GM18502 (cell line): ENCODE results near the gene TMC1.

Source experiments
- ATAC-seq: cut with Tn5 transposase; IDR thresholded peaks from one replicate; pipeline ENCODE4 v1.9.1; 2021; ENCODE audit warnings: mild to moderate bottlenecking; ENCODE audit not compliant: unreplicated experiment, poor library complexity

TMC1 gene

GRCh38 chr9:72599874-72600534 is 78.6 kb downstream of the TMC1 start:
- no peak for ATAC-seq

DNA sequence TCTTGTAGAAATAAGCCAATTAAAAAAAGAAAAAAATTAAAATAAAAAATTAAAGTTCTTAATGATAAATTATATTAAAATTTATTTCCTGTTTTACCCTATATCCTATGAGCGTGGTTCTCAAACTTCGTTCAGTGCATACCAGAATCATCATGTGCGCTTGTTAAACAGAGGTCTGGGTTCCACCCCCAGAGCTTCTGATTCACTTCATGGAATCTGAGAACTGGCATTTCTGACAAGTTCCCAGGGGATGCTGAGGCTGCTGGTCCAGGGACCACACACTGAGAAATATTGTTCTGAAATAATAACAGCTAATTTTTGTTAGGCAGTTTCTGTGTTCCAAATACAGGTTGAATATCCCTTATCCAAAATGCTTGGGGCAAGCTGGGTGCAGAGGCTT is 79.3 kb downstream of the TMC1 start:
- ATAC-seq, result no peak

- no peak for ATAC-seq
Observed at GRCh38 chr9:72601615-72602014, 80.2 kb downstream of the TMC1 start.

- no peak for ATAC-seq
Observed at GRCh38 chr9:72612449-72612848, 91.0 kb downstream of the TMC1 start.

- no peak for ATAC-seq
Observed at GRCh38 chr9:72614067-72614466, 92.7 kb downstream of the TMC1 start.

GRCh38 chr9:72615931-72616330 is 94.5 kb downstream of the TMC1 start:
- ATAC-seq, result no peak

- ATAC-seq, result no peak
Observed at GRCh38 chr9:72618811-72619210, 97.4 kb downstream of the TMC1 start.

GRCh38 chr9:72622186-72622585 is 100.8 kb downstream of the TMC1 start:
- ATAC-seq, result no peak

GRCh38 chr9:72623156-72623555 is 101.7 kb downstream of the TMC1 start:
- ATAC-seq, result no peak

DNA sequence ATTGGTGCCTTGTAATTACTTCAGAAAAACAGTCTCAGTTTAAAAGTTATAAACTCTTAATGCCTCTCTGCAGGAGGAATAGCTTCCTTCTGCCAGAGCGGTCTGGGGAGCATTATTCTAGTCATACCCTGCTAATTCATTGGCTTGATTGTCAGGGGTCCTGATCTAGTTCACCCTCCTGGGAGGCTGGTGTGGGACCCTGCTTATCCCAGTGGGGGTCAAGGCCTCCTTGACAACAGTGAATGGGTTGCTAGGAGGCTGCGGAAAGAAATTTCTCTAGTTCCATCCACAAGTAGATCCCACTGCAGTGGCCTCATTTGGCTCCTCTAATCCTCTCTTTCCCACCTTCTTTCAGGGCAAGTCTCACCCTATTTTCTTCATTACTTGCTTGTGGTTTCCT is 105.7 kb downstream of the TMC1 start:
- no peak for ATAC-seq

DNA sequence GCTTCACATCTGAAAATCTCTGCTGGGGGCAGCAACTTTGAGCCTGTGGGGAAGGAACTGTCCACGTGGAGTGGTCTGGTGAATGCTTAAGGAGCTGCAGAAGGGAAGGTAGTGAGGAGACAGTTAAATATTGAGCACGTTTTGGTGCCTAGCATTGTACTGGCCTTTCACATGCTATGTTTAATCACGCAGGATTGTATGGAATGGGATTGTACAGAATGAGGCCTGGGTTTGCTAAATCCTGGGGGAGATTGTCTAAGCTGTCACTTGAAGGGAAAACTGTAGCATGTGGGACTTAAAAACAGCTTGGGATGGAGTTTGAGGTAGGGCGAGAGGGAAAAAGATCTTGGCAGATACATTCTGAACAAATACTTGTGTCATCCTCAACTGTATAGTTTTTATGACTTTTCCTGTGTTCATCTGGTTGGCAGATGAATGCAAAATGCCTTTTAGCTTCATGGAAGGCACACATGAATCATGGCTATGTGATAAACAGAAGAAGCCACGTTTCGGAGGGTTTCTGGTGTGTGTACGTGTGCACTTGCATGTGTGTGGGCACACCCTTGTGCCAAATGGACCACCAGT is 106.6 kb downstream of the TMC1 start:
- no peak for ATAC-seq

DNA sequence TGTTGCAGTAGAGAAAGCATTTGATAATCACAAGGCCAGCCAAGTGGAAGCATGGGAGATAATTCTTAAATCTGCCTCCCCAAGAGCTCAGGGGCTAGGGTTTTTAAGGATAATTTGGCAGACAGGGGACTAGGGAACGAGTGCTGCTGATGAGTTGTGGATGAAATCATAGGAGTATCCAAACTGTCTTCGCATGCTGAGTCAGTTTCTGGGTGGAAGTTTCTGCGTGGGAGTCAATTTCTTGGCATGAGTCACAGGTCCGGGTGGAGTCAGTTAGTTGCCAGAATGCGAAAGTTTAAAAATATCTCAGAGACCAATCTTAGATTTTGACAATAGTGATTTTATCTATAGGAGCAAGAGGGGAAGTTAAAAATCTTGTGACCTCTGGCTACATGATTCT is 112.6 kb downstream of the TMC1 start:
- ATAC-seq, result no peak

- ATAC-seq, result peak; percentile 98
Observed at GRCh38 chr9:72635197-72635596, 113.8 kb downstream of the TMC1 start.

- ATAC-seq, result no peak
Observed at GRCh38 chr9:72636621-72637020, 115.2 kb downstream of the TMC1 start.

GRCh38 chr9:72643651-72644050 is 122.2 kb downstream of the TMC1 start:
- no peak for ATAC-seq

DNA sequence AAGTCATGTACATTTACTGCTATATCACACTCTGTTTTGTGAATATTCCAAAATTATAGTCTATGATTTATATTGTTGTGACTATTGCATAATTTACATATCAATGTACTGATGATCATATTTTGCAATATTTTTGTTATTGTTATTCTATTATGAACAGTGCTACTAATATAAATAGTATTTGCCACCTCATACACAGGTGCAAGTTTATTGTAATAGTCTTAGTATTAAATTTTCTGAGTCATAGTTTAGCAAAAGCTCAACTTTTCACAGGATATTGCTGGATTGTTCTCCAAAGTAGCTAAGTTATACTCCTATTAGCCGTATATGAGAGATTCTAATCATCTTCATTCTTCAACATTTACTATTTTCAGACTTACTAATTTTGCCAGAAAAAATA is 124.7 kb downstream of the TMC1 start:
- ATAC-seq, result no peak

GRCh38 chr9:72648324-72649126 is 127.1 kb downstream of the TMC1 start:
- no peak for ATAC-seq

DNA sequence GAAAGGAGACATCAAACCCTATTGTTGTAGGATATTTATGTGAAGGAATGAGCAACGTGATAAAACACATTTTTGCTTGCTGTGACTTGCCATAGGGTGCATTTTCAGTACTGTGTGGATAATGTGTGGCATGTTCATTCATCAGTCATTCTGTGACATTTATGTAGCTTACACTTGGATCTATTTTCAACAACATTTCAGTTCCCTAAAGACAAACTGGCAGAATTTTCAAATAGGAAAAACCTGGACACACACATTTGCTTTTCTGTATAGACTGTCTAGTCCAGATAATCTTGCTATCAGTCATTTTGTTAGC is 127.7 kb downstream of the TMC1 start:
- no peak for ATAC-seq

- no peak for ATAC-seq
Observed at GRCh38 chr9:72650206-72650605, 128.8 kb downstream of the TMC1 start.

DNA sequence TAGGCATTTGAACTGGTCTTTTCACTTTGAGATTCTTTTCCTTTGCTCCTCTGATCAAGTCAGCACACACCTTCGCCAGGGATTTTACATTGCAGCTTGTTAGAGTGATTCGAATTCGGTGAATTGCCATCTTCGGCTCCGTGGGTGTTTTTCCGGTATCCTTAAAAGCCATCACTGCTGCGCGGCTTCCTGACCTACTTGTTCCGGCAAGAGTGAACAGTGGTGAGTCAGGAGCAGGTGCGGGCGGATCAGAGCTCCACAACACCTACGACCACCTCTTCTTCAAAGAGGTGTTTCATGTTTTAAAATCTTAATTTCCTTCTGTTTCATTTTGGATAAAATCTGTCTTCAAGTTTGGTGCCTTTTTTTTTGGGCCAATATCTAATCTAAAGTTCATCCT is 134.6 kb downstream of the TMC1 start:
- no peak for ATAC-seq

GRCh38 chr9:72657023-72657422 is 135.6 kb downstream of the TMC1 start:
- no peak for ATAC-seq

DNA sequence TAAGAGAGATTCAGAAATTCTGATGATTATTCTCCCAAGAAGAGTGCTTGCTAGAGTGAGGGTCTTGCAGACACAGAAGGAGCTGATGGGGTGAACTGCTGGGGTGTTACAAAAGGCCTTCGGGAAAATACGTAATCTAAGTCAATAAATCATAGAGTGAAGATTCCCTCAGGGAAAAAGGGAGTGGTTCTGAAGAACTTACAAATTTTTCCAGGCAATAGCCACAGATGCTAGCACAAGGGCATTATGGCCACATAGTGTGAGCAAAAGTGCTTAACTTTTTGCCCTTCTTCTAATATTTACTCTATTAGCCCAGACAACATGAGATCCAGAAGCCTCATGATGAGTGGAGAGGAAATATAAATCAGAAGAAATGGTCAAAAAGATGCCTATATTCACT is 137.3 kb downstream of the TMC1 start:
- no peak for ATAC-seq
